ENCODE results near the gene AP2A2.

The AP2A2 gene

DNA sequence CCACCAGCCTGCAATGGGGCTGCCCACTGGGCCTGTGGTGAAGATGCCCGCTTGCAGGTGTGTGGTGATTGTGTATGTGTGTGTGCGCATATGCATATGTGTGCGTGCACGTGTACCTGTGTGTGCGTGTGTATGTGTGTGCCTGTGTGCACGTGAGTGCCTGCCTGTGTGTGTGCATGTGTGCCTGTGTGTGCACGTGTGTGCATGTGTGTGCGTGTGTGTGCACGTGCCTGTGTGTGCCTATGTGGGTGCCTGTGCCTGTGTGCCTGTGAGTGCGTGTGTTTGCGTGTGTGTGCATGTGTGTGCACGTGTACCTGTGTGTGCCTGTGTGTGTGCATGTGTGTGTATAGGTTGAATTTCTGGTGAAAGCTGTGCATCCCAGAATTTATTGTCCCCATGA, 113.3 kb downstream of the AP2A2 start:
- DNase-seq = no peak

DNA sequence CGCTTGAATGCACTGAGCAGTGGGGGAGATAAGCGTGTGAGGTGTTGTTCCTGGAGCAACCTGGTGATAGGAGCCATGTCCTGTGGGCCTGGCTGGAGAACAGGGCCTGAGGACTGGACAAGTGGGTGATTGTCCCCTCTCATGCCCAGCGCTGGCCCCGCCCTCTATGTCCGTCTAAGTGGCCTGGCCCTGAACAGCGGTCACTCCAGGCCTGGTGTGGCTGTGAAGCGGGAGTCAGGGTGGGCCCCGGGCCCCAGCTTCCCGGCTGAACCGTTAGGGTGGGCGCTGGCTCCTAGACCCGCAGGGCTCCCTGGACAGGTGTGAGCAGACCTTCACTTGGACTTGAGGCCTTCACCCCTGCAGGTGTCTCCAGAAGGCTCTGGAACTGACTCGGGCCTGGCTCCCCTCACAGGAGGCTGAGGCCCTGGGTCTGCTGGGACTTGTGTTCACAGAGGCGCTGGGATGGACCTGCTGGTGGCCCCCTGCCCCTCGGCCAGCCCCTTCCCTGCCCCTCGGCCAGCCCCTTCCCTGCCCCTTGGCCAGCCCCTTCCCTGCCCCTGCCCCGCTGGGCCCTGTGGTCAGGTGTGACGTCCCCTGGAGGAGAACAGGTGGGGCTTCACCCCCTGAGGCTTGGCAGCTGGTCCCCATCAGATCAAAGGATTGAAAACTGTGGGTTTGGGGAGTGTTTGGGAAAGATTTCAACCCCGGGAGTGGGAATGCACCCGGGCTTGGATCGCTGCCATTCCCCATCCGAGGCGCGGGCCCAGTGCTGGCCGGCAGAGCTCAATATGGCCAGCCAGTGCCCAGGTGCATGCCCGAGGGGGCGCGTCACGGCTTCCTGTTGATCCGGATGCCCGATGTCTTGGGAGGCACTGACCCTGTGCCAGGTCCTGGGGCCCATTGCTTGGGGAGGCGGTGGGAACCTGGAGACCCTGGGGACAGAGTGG, 114.1 kb downstream of the AP2A2 start:
- no peak for DNase-seq

- no peak for DNase-seq
Observed at GRCh38 chr11:1040428-1041148, 114.9 kb downstream of the AP2A2 start.

GRCh38 chr11:1041149-1041467, 115.4 kb downstream of the AP2A2 start:
- DNase-seq = no peak

- no peak for DNase-seq
Observed at GRCh38 chr11:1041471-1041870, 115.8 kb downstream of the AP2A2 start.

DNA sequence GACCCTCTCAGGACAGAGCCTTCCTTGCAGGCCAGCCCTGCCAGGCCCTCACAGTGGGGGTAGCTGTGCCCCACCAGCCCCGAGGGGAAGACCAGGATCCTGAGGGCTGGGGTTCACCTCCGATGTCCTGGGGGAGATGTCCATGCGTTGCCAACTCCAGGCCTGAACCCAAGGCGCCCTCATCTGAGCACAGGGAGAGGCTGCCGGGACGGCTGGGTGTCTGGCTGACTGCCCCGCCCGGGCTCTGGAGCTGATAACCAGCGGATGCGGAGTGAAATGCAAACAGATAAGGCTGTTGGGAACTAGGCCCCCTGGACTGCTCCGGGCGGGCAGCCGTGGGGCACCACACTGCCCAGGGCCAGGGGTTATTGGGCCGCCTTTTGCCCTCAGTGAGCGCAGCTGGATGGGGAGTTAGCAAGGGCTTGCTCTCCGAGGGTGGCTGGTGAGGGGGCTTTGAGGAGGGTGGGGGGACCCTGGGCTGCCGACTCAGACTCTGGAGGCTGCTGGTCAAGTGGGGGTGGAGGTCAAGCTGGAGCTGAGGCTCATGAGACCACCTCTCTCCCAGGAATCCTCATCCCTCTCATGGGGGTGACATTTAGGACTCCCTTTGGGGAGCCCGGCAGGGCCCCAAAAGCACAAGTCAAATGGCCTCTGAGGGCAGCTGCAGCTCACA, 116.4 kb downstream of the AP2A2 start:
- no peak for DNase-seq

DNA sequence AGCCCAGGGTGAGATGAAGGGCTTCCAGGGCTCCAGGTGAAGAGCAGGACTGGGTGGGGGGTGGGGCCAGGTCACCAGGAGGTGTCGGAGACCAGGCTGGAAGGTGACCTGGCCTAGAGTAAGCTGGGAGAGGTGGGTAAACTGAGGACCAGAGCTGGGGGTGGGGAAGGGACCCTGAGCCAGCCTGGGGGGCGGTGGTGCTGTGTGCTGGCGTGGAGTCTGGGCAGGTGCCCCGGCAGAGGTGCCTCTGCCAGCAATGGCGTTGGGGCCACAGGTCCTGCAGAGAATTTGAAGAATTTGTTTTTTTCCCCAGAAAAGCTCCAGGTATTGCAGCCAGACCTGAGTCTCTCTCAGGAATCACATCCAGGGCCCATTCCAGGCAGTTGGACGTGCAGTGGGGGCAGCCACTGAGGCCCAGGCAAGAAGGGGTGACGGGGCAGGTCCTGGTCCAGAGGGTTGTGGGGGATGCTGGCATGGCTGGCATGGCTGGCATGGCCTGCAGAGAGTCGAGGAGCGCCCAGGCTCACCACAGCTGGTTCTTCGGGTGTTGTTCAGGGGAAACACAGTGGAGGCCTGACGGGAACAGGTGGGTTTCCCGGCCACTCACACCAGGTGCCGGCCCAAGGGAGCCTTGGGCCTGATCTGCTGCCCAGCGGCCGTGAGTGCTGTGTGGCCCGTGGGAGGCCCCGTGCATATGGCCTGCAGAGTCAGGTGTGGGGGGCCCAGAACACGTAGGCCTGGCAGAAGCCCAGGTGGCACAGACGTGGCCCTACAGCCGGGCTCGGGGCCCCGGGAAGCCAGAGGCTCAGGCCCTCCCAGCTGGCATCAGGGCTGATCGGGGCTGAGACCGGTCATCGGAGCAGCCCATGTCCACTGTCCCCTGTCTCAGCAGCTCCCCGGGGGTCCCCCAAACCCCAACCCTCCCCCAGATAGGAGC, 117.2 kb downstream of the AP2A2 start:
- no peak for DNase-seq

DNA sequence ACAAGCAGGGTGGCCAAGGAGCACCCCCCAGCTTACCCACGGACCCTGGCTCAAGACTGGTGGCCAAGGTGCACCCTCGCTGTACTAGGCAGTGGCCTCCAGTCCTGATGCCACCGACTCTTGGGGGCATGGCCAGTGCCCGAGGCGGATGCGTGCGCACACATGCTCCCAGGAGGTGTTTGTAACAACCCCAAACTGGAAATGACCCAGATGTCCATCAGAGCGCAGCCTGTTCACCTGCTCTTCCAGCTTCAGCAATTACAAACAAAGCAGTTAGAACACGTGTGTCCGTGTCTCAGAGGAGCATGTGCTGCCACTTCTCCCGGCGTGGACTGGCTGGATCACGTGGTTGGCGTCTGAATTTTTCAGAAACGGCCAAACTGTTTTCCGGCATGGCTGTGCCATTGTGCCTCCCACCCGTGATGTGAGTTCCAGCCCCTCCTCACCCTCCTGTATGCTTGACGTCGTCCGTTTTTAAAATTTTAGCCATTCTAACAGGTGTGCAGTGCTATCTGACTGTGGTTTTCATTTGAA, 118.0 kb downstream of the AP2A2 start:
- no peak for DNase-seq

DNA sequence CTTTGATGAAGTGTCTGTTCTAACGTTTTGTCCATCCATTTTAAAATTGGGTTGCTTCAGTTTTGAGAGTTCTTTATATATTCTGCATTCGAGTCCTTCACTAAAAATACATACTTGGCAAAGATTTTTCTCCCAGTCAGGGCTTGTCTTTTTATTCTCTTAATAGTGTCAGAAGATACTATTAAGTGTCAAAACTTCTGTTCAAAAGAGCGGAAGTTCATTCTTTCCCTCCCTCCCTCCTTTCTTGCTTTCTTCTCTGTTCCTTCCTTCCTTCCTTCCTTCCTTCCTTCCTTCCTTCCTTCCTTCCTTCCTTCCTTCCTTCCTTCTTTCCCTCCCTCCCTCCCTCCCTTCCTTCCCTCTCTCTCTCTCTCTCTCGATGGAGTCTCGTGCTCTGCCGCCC, 118.5 kb downstream of the AP2A2 start:
- DNase-seq = no peak

GRCh38 chr11:1047595-1048156, 122.0 kb downstream of the AP2A2 start:
- no peak for DNase-seq

DNA sequence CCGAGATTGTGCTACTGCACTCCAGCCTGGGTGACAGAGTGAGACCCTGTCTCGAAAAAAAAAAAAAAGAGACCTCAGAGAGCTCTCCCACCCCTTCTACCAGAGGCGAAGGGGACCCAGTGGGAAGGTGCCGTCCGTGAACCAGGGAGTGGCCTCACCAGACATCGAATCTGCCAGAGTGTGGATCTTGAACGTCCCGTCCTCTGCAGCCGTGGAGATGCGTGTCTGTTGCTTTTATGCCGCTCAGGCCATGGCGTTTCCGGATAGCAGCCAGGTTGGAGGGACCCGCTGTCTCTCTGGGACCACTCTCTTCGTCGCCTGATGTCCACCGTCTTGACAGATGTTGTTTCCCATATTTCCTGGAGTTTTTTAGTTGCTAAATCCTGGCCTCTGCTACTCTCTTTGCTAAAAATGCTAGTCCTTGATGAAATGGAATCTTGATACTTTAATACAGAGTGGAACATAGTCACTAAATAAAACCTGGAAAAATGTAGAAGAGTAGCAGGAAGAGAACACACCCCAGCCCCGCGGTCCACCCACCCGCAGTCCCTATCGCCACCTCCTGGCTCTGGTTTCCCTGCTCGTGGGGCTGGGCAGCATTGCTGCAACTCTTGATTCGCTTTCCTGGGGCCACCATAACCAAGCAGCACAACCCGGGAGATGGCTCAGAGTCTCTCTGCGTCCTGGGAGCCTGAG, 122.9 kb downstream of the AP2A2 start:
- no peak for DNase-seq

DNA sequence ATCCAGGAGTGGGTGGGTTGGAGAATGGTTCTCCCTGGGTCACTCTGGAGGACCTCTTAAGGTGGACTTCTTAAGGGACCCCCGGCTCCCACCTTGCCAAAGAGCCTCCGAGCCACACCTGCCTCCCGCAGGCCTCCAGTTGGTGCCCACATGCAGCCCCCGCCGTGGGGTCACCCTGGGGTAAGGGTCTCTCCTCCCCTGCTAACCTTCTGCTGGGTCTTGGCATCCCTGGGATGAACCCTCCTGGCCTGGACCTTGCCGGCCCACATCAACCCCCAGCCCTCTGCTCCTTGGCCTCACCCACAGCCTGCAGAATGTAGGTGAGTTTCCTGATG, 123.4 kb downstream of the AP2A2 start:
- DNase-seq = no peak

GRCh38 chr11:1049431-1049891, 123.8 kb downstream of the AP2A2 start:
- no peak for DNase-seq

GRCh38 chr11:1049911-1050580, 124.4 kb downstream of the AP2A2 start:
- DNase-seq = no peak

- DNase-seq = peak in 39 of 58 donors; percentile 4 to 70 (median 33)
Observed at GRCh38 chr11:1050581-1051355, 125.1 kb downstream of the AP2A2 start.

- no peak for DNase-seq
Observed at GRCh38 chr11:1051356-1052132, 125.9 kb downstream of the AP2A2 start.

Measured in anterior cingulate cortex (tissue), 58 donors.